Inferior parietal cortex (tissue), 1 donor: ENCODE data around the gene SHB.

Experiments
- DNase-seq: peaks from one replicate; pipeline ENCODE4 v3.0.0-alpha.2; 2016; ENCODE audit errors: extremely low spot score

The SHB gene

GRCh38 chr9:37989701-37990100 lies 79.3 kb downstream of the SHB start:
- no peak for DNase-seq

GRCh38 chr9:37988602-37989001 lies 80.4 kb downstream of the SHB start:
- DNase-seq = no peak

GRCh38 chr9:37988041-37988440 lies 81.0 kb downstream of the SHB start:
- no peak for DNase-seq

GRCh38 chr9:37987467-37987981 lies 81.5 kb downstream of the SHB start:
- no peak for DNase-seq

- DNase-seq = no peak
These were observed 82.2 kb downstream of the SHB start for GRCh38 chr9:37986771-37987258.

GRCh38 chr9:37986001-37986400 lies 83.0 kb downstream of the SHB start:
- no peak for DNase-seq

- no peak for DNase-seq
These were observed 84.1 kb downstream of the SHB start for GRCh38 chr9:37984672-37985611.

- DNase-seq = no peak
These were observed 84.8 kb downstream of the SHB start for GRCh38 chr9:37984278-37984671.

- DNase-seq = no peak
These were observed 85.5 kb downstream of the SHB start for GRCh38 chr9:37983381-37984067.

- no peak for DNase-seq
These were observed 89.2 kb downstream of the SHB start for GRCh38 chr9:37979844-37980243.

- no peak for DNase-seq
These were observed 90.0 kb downstream of the SHB start for GRCh38 chr9:37978983-37979382.

- no peak for DNase-seq
These were observed 90.6 kb downstream of the SHB start for GRCh38 chr9:37978481-37978864.

- no peak for DNase-seq
These were observed 91.1 kb downstream of the SHB start for GRCh38 chr9:37977851-37978480.

GRCh38 chr9:37976714-37977477 lies 92.1 kb downstream of the SHB start:
- DNase-seq = no peak

GRCh38 chr9:37975639-37976038 lies 93.4 kb downstream of the SHB start:
- no peak for DNase-seq

- no peak for DNase-seq
These were observed 94.4 kb downstream of the SHB start for GRCh38 chr9:37974506-37975173.

- no peak for DNase-seq
These were observed 96.6 kb downstream of the SHB start for GRCh38 chr9:37972351-37972848.

GRCh38 chr9:37971691-37972090 lies 97.3 kb downstream of the SHB start:
- no peak for DNase-seq

GRCh38 chr9:37971108-37971459 lies 97.9 kb downstream of the SHB start:
- DNase-seq = no peak

GRCh38 chr9:37970301-37971107 lies 98.5 kb downstream of the SHB start:
- DNase-seq = no peak
